Activated T-cell treated with anti-CD3 and anti-CD28 coated beads, Interleukin-2, amount 50 U/mL, for 48 hours (primary cell): ENCODE measurements around the gene NACC1.

Experiments used
- DNase-seq, 2 experiments: peaks; one replicate each; pipeline ENCODE4 v3.0.0-alpha.2; 2020

The NACC1 gene

GRCh38 chr19:13089139-13089856, 28.8 kb upstream of the NACC1 start:
- DNase-seq, result peak; percentile 36 to 44

GRCh38 chr19:13089857-13090507, 28.1 kb upstream of the NACC1 start:
- no peak for DNase-seq

- DNase-seq, result no peak
Measured at GRCh38 chr19:13090511-13091231, 27.4 kb upstream of the NACC1 start.

DNA sequence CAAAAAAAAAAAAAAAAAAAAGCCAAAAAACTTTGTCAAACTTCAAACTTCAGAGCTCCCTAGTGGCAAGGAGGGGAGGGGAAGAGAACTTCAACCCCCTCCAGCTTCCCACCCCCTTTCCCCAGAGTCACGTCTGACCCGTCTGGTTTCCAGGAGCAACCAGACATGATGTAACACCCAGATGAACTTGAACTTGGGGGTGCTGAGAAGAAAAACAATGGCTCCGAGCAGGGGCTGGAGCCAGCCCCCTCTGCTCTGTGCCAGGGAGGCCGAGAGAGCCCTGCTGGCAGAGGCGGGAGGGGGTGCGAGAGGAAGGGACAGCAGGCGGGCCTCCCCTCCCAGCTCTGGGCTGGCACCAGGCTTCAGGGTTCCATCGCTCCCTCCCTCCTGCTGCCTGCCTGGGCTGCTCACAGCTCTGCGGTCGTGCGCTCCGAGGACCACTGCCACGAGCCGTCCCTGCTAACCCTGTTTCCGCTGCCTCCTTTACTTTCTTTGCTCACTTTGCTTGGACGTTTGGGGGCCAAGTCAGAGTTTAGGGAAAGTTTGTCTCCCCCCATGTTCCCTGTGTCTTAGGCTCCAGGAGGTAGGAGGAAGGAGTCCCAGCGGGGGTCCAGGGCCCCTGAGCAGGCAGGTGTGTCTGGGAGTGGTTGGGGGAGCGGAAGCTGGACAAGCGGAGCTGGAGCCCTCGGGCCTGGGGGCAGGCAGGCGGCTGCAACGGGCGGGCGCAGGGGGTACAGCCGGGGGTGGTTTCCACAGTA, 26.5 kb upstream of the NACC1 start:
- DNase-seq, result no peak

DNA sequence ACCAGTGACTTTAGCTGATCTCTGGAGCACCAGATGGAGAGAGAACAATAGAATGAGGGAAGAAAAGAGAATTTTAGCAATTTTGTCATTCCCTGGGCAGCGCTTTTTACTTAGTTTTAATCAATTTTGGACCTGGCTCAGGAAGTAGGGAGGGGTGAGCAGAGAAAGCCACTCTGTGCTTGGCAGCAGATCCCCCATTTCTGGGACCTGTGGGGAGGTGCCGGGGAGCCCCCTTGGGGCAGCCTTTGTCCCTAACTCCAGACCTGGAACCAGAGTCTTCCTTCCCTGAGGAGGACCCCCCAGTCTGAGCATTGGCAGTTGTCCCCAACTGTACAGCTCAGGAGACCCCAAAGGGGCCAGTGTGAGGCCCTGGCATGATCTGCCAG, 25.9 kb upstream of the NACC1 start:
- no peak for DNase-seq

DNA sequence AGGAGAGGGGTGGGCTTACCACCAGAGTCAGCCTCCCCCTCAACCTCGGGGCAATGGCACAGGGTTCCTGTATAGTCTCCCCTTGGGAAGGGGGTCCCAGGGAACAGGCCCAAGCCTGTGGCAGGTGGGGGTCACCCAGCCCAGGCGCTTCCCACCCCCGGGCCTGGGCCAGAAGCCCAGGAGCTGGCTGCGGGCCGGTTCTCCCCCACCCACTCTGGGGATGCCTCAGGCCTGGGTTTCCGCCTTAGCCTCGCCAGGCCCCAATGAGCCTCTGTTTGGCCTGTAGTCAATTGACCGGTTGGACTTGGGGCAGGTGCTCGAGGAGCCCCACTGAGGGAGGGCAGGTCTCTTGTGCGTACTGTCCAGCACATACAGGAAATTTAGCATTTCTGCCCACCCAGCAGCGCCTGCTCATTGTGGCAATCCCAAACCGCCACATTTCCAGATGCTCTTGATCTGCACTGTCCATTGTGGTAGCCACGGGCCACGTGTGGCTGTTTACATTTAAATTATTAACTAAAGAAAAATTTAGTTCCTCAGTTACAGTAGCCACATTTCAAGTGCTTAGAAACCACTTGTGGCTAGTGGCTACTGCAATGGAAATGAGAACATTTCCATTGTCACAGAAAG, 25.3 kb upstream of the NACC1 start:
- no peak for DNase-seq

DNA sequence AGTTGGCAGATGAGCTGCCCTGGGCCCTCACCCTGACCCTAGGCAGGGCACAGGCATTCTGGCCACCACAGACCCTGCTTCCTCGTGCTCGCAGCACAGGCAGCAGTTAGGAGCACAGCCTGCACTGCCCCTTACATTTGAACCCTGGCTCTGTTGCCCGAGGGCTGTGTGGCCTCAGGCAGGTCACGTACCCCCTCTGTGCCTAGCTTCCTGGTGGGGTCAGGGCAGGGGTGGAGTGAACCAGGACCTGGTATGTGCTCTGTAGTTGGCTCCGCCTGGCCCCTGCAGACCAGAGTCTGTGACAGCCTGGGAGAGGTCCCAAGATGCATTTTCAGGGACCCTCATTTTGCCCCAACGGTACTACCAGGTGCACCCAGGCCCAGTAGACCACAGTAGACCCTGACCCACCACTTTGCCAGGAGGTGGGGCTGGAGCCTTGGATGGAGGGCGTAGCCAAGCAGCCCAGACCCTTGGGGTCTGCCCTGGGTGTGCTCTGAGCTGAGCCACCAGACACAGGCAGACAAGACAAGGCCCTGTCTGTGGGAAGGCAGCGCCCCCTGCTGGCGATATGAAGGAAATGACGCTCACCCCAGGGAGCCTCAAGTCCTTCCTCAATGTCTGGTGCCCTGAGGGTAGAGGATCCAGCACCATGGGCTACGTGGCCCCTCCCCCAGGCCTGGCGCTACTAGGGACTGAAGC, 24.5 kb upstream of the NACC1 start:
- peak; percentile 86 to 88 for DNase-seq

GRCh38 chr19:13094106-13094504, 24.0 kb upstream of the NACC1 start:
- DNase-seq, result no peak

GRCh38 chr19:13094771-13095392, 23.2 kb upstream of the NACC1 start:
- DNase-seq, result peak; percentile 27 to 32

DNA sequence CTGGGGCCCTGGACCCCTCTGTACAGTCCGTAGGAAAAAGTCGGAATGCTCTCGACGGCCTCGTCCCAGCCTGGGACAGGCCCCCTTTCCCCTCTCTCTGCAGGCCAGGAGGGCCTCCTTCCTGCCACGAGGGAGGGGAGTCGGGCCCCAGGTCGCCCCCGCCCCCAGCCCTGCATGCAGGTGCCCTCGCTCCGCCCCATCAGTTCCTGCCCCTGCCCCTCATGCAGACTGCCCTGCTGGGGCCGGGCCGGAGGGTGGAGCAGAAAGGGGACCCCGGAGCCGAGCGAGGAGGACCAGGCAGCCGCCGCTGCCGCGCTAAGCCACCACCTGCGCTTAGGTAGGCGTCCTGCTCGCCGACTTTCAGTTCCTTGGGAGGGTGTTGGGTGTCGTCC, 22.7 kb upstream of the NACC1 start:
- peak in 1 of 2 experiments; percentile 35 for DNase-seq

DNA sequence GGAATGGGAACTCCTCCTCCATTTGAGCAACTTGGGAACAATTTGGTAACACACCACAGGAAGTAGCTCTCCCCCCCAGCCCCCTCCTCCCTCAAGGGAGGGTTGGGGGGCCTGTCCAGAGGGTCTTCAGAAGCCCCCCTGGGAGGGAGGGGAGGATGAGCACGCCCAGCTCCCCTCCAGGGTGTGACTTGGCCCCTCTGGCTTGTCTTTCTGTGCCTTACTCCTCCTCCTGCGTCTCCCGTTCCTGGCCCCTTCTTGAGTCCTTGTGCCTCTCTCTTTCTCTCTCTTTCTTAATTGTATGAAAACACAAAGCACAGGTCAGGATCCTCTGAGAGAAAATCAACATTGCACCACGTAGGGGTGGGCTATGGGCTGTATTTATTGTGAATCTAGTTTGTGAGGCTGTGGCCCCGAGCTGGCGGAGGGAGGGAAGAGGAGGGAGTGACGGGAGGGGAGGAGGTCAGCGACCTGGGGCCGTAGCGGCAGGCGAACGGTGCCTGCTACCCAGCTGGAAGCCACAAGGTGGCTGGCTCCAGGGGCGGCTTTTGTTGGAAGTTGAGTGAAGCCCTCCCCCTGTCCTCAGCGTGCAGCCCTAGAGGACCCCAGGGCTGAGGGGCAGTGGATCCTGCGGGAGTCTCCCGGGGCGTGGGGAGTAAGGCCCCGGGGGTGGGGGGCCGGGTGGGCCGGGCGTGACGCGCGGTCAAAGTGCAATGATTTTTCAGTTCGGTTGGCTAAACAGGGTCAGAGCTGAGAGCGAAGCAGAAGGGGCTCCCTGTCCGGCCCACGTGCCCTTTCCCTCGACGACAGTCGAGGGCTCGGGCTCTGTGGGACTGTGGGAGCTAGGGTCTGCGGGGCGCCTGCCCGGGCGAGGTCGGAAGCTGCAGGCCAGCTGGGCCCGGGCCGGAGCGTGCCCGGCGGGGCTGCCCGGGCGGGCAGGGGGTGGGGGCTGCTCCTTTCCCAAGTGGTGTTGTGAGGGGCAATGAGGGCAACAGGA, 21.8 kb upstream of the NACC1 start:
- peak; percentile 46 to 54 for DNase-seq

- no peak for DNase-seq
Measured at GRCh38 chr19:13097033-13097462, 21.0 kb upstream of the NACC1 start.

GRCh38 chr19:13097463-13098258, 20.4 kb upstream of the NACC1 start:
- no peak for DNase-seq

DNA sequence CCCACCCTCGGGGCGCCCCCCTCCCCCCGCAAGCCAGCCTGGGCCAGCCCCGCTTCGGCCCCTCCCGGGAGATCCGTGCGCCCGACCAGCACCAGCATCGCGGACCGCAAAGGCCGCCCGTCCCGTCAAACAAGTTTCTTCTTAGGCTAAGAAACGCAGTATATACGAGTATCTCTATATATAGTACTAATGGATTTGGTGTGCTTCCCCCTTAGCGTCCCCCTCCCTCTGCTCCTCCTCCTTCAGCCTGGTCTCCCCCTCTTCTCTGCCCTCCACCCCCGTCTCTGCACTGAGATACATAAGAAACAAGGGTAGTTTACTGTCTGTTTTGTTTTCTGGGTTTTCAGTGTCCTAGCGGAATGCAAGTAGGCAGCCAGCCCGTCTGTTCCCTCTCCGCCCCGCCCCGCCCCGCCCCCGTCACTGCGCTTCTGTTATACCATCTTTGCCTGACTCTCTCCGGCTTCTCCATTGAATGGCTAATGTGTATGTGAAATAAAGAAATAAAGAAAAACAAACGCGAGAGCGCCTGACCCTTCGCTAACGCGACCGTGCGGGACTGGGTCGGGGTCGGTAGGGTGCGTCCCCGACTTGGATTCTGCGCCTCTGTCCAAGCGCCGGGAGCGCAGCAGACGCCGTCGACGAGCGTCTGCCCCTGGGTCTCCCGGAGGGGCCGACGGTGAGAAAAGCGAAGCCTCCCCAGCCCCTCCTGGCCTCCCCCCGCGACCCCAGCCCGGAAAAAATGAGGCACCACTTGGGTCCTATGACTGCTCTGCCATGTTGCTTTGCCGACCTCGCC, 19.6 kb upstream of the NACC1 start:
- DNase-seq, result peak; percentile 52 to 54

- peak; percentile 76 to 84 for DNase-seq
Measured at GRCh38 chr19:13099073-13099999, 18.7 kb upstream of the NACC1 start.

DNA sequence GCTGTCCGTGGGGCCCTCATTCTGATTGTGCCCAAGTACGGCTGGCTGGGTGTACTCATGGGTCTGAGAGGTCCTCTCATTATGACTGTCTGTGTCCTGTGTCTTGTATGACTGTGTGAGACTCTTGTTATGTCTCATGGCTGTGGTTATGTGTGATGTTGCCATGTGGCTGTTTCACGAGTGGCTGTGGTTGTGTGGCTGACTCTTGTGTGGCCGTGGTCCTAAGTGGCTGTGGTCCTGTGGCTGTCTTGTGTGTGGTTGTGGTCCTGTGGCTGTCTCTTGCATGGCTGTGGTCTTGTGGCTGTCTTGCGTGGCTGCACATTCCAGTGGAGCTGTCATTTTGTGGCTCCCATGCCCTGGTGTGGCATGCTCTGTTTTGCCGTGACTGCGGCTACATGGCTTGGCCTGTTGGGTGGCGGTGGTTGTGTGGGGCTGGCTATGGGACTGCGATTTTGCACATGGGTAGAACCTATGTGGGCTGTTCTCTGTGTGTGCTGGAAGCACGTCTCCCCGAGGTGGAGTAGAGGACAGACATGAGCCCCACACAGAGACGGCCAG, 18.0 kb upstream of the NACC1 start:
- DNase-seq, result peak; percentile 89 to 91
